Measurements from ENCODE around the gene TAAR2. TPM values are rescaled to one million over a fixed set of nuclear protein-coding genes. Genes with fewer than 3 reads are reported as not detected.
"Not testable (repeated sequence)": the region's sequence is repeated elsewhere in the genome, so short reads cannot be mapped to it uniquely, and the experiment has no call there.

TAAR2 gene
- total RNA-seq, 1 donor from 2014 or later, result not detected

DNA sequence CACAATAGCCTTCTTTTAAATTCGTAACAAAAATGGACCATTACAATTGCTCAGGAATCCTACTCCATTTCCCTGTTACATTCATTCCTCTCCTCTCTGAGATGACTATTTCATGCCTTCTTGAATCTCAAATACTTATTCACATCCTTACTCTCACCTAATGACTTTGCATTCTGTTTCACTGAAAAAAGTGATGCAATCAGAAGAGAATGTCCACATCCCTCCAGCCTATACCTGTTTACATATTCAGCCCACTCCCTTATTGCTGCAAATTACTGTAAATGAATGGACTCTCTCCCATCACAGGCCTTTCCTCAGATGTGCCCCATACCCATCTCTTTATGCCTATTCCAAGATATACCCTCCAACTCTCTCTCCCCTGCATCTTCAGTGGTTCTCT lies 26.4 kb upstream of the TAAR2 start:
- H3K36me3 ChIP-seq, result no peaks in the 10 kb centered on the region
- H3K4me1 ChIP-seq, result no peaks in the 10 kb centered on the region
- ATAC-seq, result no peak
- no peaks in the 10 kb centered on the region for H3K9me3 ChIP-seq
- intact Hi-C loops (cut with DNase I), result no loop called here
- no peak for DNase-seq
- H3K27me3 ChIP-seq, result no peaks in the 10 kb centered on the region
- no peak overlapping the region for H3K27ac ChIP-seq
- H3K4me3 ChIP-seq, result no peak overlapping the region
- TF ChIP-seq, protein P1, sequence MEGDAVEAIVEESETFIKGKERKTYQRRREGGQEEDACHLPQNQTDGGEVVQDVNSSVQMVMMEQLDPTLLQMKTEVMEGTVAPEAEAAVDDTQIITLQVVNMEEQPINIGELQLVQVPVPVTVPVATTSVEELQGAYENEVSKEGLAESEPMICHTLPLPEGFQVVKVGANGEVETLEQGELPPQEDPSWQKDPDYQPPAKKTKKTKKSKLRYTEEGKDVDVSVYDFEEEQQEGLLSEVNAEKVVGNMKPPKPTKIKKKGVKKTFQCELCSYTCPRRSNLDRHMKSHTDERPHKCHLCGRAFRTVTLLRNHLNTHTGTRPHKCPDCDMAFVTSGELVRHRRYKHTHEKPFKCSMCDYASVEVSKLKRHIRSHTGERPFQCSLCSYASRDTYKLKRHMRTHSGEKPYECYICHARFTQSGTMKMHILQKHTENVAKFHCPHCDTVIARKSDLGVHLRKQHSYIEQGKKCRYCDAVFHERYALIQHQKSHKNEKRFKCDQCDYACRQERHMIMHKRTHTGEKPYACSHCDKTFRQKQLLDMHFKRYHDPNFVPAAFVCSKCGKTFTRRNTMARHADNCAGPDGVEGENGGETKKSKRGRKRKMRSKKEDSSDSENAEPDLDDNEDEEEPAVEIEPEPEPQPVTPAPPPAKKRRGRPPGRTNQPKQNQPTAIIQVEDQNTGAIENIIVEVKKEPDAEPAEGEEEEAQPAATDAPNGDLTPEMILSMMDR (IDR thresholded peaks at IDR 0.05), result no peak

DNA sequence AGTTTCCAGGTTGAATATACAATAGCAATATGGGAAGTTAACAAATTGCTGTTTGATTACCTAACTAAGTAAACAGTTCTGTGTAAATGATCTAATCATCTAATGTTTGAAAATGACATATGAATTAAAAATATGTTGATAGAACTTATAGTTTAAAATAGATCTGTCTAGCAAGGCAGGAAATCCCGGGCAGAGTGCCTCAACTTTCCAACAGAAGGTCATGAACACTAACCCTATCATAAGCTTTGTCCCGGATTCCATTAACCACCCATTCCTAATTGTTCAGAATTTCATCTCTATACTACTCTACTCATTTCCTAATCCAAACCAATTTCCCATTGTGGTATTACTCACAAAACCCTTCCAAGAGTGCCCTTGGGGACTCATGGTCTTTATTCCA lies 24.8 kb upstream of the TAAR2 start:
- TF ChIP-seq, protein P1 (IDR thresholded peaks at IDR 0.05), result no peak
- no peaks in the 10 kb centered on the region for H3K9me3 ChIP-seq
- H3K4me1 ChIP-seq, result no peaks in the 10 kb centered on the region
- no peak for DNase-seq
- no peak overlapping the region for H3K27ac ChIP-seq
- ATAC-seq, result no peak
- no peaks in the 10 kb centered on the region for H3K36me3 ChIP-seq
- no peaks in the 10 kb centered on the region for H3K27me3 ChIP-seq
- intact Hi-C loops (cut with DNase I), result no loop called here
- H3K4me3 ChIP-seq, result no peak overlapping the region

- DNase-seq (no peak), ATAC-seq (no peak)
- TF ChIP-seq, protein P1 (IDR thresholded peaks at IDR 0.05), result no peak
- no peaks in the 10 kb centered on the region for H3K4me1 ChIP-seq
- no peaks in the 10 kb centered on the region for H3K36me3 ChIP-seq
- H3K27me3 ChIP-seq, result no peaks in the 10 kb centered on the region
- intact Hi-C loops (cut with DNase I), result no loop called here
- H3K9me3 ChIP-seq, result no peaks in the 10 kb centered on the region
- no peak overlapping the region for H3K27ac ChIP-seq
- H3K4me3 ChIP-seq, result no peak overlapping the region
Measured at GRCh38 chr6:132648356-132648755, 24.3 kb upstream of the TAAR2 start.

GRCh38 chr6:132643547-132643946 lies 19.5 kb upstream of the TAAR2 start:
- Histone ChIP-seq H3K9me3 (no peaks in the 10 kb centered on the region), H3K4me1 (no peaks in the 10 kb centered on the region), H3K27me3 (no peaks in the 10 kb centered on the region), H3K4me3 (no peak overlapping the region), H3K27ac (no peak overlapping the region), H3K36me3 (no peaks in the 10 kb centered on the region)
- ATAC-seq (no peak), DNase-seq (no peak)
- intact Hi-C loops (cut with DNase I), result no loop called here
- TF ChIP-seq, protein P1 (IDR thresholded peaks at IDR 0.05), result no peak

DNA sequence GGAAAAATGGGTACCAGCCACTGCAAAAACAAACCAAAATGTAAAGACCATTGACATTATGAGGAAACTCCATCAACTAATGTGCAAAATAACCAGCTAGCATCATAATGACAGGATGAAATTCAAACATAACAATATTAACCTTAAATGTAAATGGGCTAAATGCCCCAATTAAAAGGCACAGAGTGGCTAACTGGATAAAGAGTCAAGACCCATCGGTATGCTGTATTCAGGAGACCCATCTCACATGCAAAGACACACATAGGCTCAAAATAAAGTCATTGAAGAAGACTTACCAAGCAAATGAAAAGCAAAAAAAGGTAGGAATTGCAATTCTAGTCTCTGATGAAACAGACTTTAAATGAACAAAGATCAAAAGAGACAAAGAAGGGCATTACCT lies 13.1 kb upstream of the TAAR2 start:
- H3K27ac ChIP-seq; ATAC-seq; H3K4me1 ChIP-seq; DNase-seq; H3K27me3 ChIP-seq; H3K4me3 ChIP-seq; H3K9me3 ChIP-seq; intact Hi-C loops (cut with DNase I); H3K36me3 ChIP-seq: not testable (repeated sequence)

GRCh38 chr6:132635906-132636305 lies 11.8 kb upstream of the TAAR2 start:
- H3K36me3 ChIP-seq; H3K27me3 ChIP-seq; ATAC-seq; intact Hi-C loops (cut with DNase I); H3K27ac ChIP-seq; H3K4me1 ChIP-seq; H3K4me3 ChIP-seq; DNase-seq; H3K9me3 ChIP-seq: not testable (repeated sequence)

DNA sequence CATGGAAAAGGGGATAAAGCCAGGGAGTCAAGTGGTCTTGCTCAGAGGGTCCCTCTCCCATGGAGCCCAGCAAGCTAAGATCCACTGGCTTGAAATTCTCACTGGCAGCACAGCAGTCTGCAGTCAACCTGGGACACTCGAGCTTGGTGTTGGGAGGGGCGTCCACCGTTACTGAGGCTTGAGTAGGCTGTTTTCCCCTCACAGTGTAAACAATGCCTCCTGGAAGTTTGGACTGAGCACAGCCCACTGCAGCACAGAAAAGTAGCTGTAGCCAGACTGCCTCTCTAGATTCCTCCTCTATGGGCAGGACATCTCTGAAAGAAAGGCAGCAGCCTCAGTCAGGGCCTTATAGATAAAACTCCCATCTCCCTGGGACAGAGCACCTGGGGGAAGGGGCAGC lies 11.2 kb upstream of the TAAR2 start:
- intact Hi-C loops (cut with DNase I); H3K9me3 ChIP-seq; ATAC-seq; H3K36me3 ChIP-seq; H3K27ac ChIP-seq; DNase-seq; H3K4me1 ChIP-seq; H3K4me3 ChIP-seq; H3K27me3 ChIP-seq: not testable (repeated sequence)
